HPDE6-E6E7 (cell line): ENCODE data around the gene RSRC2.
"Not testable (repeated sequence)": the region's sequence is repeated elsewhere in the genome, so short reads cannot be mapped to it uniquely, and the experiment has no call there.

Experiments
- DNase-seq: peaks from one replicate; pipeline ENCODE4 v3.0.0; 2011; ENCODE audit warnings: missing footprints; ENCODE audit errors: extremely low spot score

The RSRC2 gene

GRCh38 chr12:122518908-122519307 is 7.8 kb downstream of the RSRC2 start:
- DNase-seq: no peak

- DNase-seq: no peak
Observed at GRCh38 chr12:122517877-122518276, 8.9 kb downstream of the RSRC2 start.

- no peak for DNase-seq
Observed at GRCh38 chr12:122516544-122517361, 10.0 kb downstream of the RSRC2 start.

- DNase-seq: no peak
Observed at GRCh38 chr12:122515275-122515674, 11.5 kb downstream of the RSRC2 start.

GRCh38 chr12:122513660-122514059 is 13.1 kb downstream of the RSRC2 start:
- no peak for DNase-seq

GRCh38 chr12:122513028-122513427 is 13.7 kb downstream of the RSRC2 start:
- DNase-seq: not testable (repeated sequence)

- DNase-seq: no peak
Observed at GRCh38 chr12:122508163-122508562, 18.6 kb downstream of the RSRC2 start.

- no peak for DNase-seq
Observed at GRCh38 chr12:122506393-122506938, 20.3 kb downstream of the RSRC2 start.

- no peak for DNase-seq
Observed at GRCh38 chr12:122505419-122506051, 21.2 kb downstream of the RSRC2 start.

- no peak for DNase-seq
Observed at GRCh38 chr12:122503783-122504590, 22.7 kb downstream of the RSRC2 start.

GRCh38 chr12:122503147-122503751 is 23.5 kb downstream of the RSRC2 start:
- no peak for DNase-seq

GRCh38 chr12:122501489-122501989 is 25.2 kb downstream of the RSRC2 start:
- no peak for DNase-seq

GRCh38 chr12:122500685-122501488 is 25.8 kb downstream of the RSRC2 start, which contains the start of gene ZCCHC8:
ZCCHC8 (minus strand) TSS chr12:122500932; CDS start chr12:122500840, 92 bp downstream.
- peak; percentile 97 for DNase-seq

GRCh38 chr12:122499991-122500684 is 26.6 kb downstream of the RSRC2 start:
- peak; percentile 29 for DNase-seq

GRCh38 chr12:122495258-122495657 is 31.5 kb downstream of the RSRC2 start:
- no peak for DNase-seq

GRCh38 chr12:122493222-122493621 is 33.5 kb downstream of the RSRC2 start:
- DNase-seq: not testable (repeated sequence)

GRCh38 chr12:122491991-122492390 is 34.7 kb downstream of the RSRC2 start:
- no peak for DNase-seq

GRCh38 chr12:122489038-122489437 is 37.7 kb downstream of the RSRC2 start:
- no peak for DNase-seq

- not testable (repeated sequence) for DNase-seq
Observed at GRCh38 chr12:122487807-122488206, 38.9 kb downstream of the RSRC2 start.
